ENCODE results near the gene LAMA3.
"Not testable (repeated sequence)": the region's sequence is repeated elsewhere in the genome, so short reads cannot be mapped to it uniquely, and the experiment has no call there.

Gene LAMA3

GRCh38 chr18:23738575-23738974, 49.3 kb downstream of the LAMA3 start:
- H3K27ac ChIP-seq (ENCODE audit: low read depth in 2 of 2, low read length in 2 of 2): no peak overlapping the region
- H3K9ac ChIP-seq (ENCODE audit: low read depth in 1 of 2, low read length in 2 of 2): no peak overlapping the region
- H3K27me3 ChIP-seq (ENCODE audit: control insufficient read depth in 2 of 2, insufficient read depth in 2 of 2, low read length in 2 of 2): no peaks in the 10 kb centered on the region
- H3K4me3 ChIP-seq (ENCODE audit: low read length in 2 of 2): no peak overlapping the region
- peaks cover 2 to 8% of the 10 kb centered on the region in 2 donors for H3K4me1 ChIP-seq (ENCODE audit: control insufficient read depth in 2 of 2, insufficient read depth in 2 of 2, low read length in 2 of 2)
- no peaks in the 10 kb centered on the region for H3K36me3 ChIP-seq (ENCODE audit: control insufficient read depth in 2 of 2, insufficient read depth in 2 of 2, low read length in 2 of 2)
- H3K9me3 ChIP-seq (ENCODE audit: control insufficient read depth in 2 of 2, low read length in 2 of 2): no peaks in the 10 kb centered on the region

- Histone ChIP-seq H3K27ac (ENCODE audit: low read depth in 2 of 2, low read length in 2 of 2) (no peak overlapping the region), H3K9me3 (ENCODE audit: control insufficient read depth in 2 of 2, low read length in 2 of 2) (no peaks in the 10 kb centered on the region), H3K9ac (ENCODE audit: low read depth in 1 of 2, low read length in 2 of 2) (no peak overlapping the region), H3K27me3 (ENCODE audit: control insufficient read depth in 2 of 2, insufficient read depth in 2 of 2, low read length in 2 of 2) (no peaks in the 10 kb centered on the region), H3K36me3 (ENCODE audit: control insufficient read depth in 2 of 2, insufficient read depth in 2 of 2, low read length in 2 of 2) (no peaks in the 10 kb centered on the region), H3K4me3 (ENCODE audit: low read length in 2 of 2) (no peak overlapping the region), H3K4me1 (ENCODE audit: control insufficient read depth in 2 of 2, insufficient read depth in 2 of 2, low read length in 2 of 2) (peaks cover 0 to 5% of the 10 kb centered on the region in 2 donors)
Observed at GRCh38 chr18:23740105-23740830, 51.0 kb downstream of the LAMA3 start.

GRCh38 chr18:23741967-23742366, 52.7 kb downstream of the LAMA3 start:
- not testable (repeated sequence) for H3K27me3 ChIP-seq (ENCODE audit: control insufficient read depth in 2 of 2, insufficient read depth in 2 of 2, low read length in 2 of 2); H3K9ac ChIP-seq (ENCODE audit: low read depth in 1 of 2, low read length in 2 of 2); H3K4me1 ChIP-seq (ENCODE audit: control insufficient read depth in 2 of 2, insufficient read depth in 2 of 2, low read length in 2 of 2); H3K27ac ChIP-seq (ENCODE audit: low read depth in 2 of 2, low read length in 2 of 2); H3K36me3 ChIP-seq (ENCODE audit: control insufficient read depth in 2 of 2, insufficient read depth in 2 of 2, low read length in 2 of 2); H3K9me3 ChIP-seq (ENCODE audit: control insufficient read depth in 2 of 2, low read length in 2 of 2); H3K4me3 ChIP-seq (ENCODE audit: low read length in 2 of 2)

- peaks cover 0 to 2% of the 10 kb centered on the region in 2 donors for H3K4me1 ChIP-seq (ENCODE audit: control insufficient read depth in 2 of 2, insufficient read depth in 2 of 2, low read length in 2 of 2)
- no peak overlapping the region for H3K4me3 ChIP-seq (ENCODE audit: low read length in 2 of 2)
- H3K27me3 ChIP-seq (ENCODE audit: control insufficient read depth in 2 of 2, insufficient read depth in 2 of 2, low read length in 2 of 2): no peaks in the 10 kb centered on the region
- no peaks in the 10 kb centered on the region for H3K36me3 ChIP-seq (ENCODE audit: control insufficient read depth in 2 of 2, insufficient read depth in 2 of 2, low read length in 2 of 2)
- H3K9ac ChIP-seq (ENCODE audit: low read depth in 1 of 2, low read length in 2 of 2): no peak overlapping the region
- H3K9me3 ChIP-seq (ENCODE audit: control insufficient read depth in 2 of 2, low read length in 2 of 2): no peaks in the 10 kb centered on the region
- no peak overlapping the region for H3K27ac ChIP-seq (ENCODE audit: low read depth in 2 of 2, low read length in 2 of 2)
Observed at GRCh38 chr18:23743733-23744333, 54.6 kb downstream of the LAMA3 start.

- Histone ChIP-seq H3K4me3 (ENCODE audit: low read length in 2 of 2) (no peak overlapping the region), H3K36me3 (ENCODE audit: control insufficient read depth in 2 of 2, insufficient read depth in 2 of 2, low read length in 2 of 2) (no peaks in the 10 kb centered on the region), H3K27me3 (ENCODE audit: control insufficient read depth in 2 of 2, insufficient read depth in 2 of 2, low read length in 2 of 2) (no peaks in the 10 kb centered on the region), H3K9me3 (ENCODE audit: control insufficient read depth in 2 of 2, low read length in 2 of 2) (no peaks in the 10 kb centered on the region), H3K9ac (ENCODE audit: low read depth in 1 of 2, low read length in 2 of 2) (no peak overlapping the region), H3K27ac (ENCODE audit: low read depth in 2 of 2, low read length in 2 of 2) (no peak overlapping the region), H3K4me1 (ENCODE audit: control insufficient read depth in 2 of 2, insufficient read depth in 2 of 2, low read length in 2 of 2) (peaks cover 0 to 2% of the 10 kb centered on the region in 2 donors)
Observed at GRCh38 chr18:23745366-23745765, 56.1 kb downstream of the LAMA3 start.

- Histone ChIP-seq H3K27me3 (ENCODE audit: control insufficient read depth in 2 of 2, insufficient read depth in 2 of 2, low read length in 2 of 2) (no peaks in the 10 kb centered on the region), H3K27ac (ENCODE audit: low read depth in 2 of 2, low read length in 2 of 2) (no peak overlapping the region), H3K4me1 (ENCODE audit: control insufficient read depth in 2 of 2, insufficient read depth in 2 of 2, low read length in 2 of 2) (no peaks in the 10 kb centered on the region), H3K36me3 (ENCODE audit: control insufficient read depth in 2 of 2, insufficient read depth in 2 of 2, low read length in 2 of 2) (no peaks in the 10 kb centered on the region), H3K9me3 (ENCODE audit: control insufficient read depth in 2 of 2, low read length in 2 of 2) (no peaks in the 10 kb centered on the region), H3K9ac (ENCODE audit: low read depth in 1 of 2, low read length in 2 of 2) (no peak overlapping the region), H3K4me3 (ENCODE audit: low read length in 2 of 2) (no peak overlapping the region)
Observed at GRCh38 chr18:23746851-23747250, 57.6 kb downstream of the LAMA3 start.

GRCh38 chr18:23752363-23752762, 63.1 kb downstream of the LAMA3 start:
- no peak overlapping the region for H3K9ac ChIP-seq (ENCODE audit: low read depth in 1 of 2, low read length in 2 of 2)
- no peak overlapping the region for H3K27ac ChIP-seq (ENCODE audit: low read depth in 2 of 2, low read length in 2 of 2)
- no peaks in the 10 kb centered on the region for H3K9me3 ChIP-seq (ENCODE audit: control insufficient read depth in 2 of 2, low read length in 2 of 2)

GRCh38 chr18:23752796-23753195, 63.5 kb downstream of the LAMA3 start:
- Histone ChIP-seq H3K27ac (ENCODE audit: low read depth in 2 of 2, low read length in 2 of 2) (no peak overlapping the region), H3K36me3 (ENCODE audit: control insufficient read depth in 2 of 2, insufficient read depth in 2 of 2, low read length in 2 of 2) (no peaks in the 10 kb centered on the region), H3K27me3 (ENCODE audit: control insufficient read depth in 2 of 2, insufficient read depth in 2 of 2, low read length in 2 of 2) (no peaks in the 10 kb centered on the region), H3K4me1 (ENCODE audit: control insufficient read depth in 2 of 2, insufficient read depth in 2 of 2, low read length in 2 of 2) (no peaks in the 10 kb centered on the region), H3K9me3 (ENCODE audit: control insufficient read depth in 2 of 2, low read length in 2 of 2) (no peaks in the 10 kb centered on the region), H3K4me3 (ENCODE audit: low read length in 2 of 2) (no peak overlapping the region), H3K9ac (ENCODE audit: low read depth in 1 of 2, low read length in 2 of 2) (no peak overlapping the region)

More at GRCh38 chr18:23752363-23752762, 63.1 kb downstream of the LAMA3 start:
- no peaks in the 10 kb centered on the region for H3K27me3 ChIP-seq (ENCODE audit: control insufficient read depth in 2 of 2, insufficient read depth in 2 of 2, low read length in 2 of 2)
- H3K36me3 ChIP-seq (ENCODE audit: control insufficient read depth in 2 of 2, insufficient read depth in 2 of 2, low read length in 2 of 2): no peaks in the 10 kb centered on the region
- H3K4me1 ChIP-seq (ENCODE audit: control insufficient read depth in 2 of 2, insufficient read depth in 2 of 2, low read length in 2 of 2): no peaks in the 10 kb centered on the region
- H3K4me3 ChIP-seq (ENCODE audit: low read length in 2 of 2): no peak overlapping the region

- no peaks in the 10 kb centered on the region for H3K4me1 ChIP-seq (ENCODE audit: control insufficient read depth in 2 of 2, insufficient read depth in 2 of 2, low read length in 2 of 2)
- H3K4me3 ChIP-seq (ENCODE audit: low read length in 2 of 2): no peak overlapping the region
Observed at GRCh38 chr18:23756590-23757436, 67.6 kb downstream of the LAMA3 start.

GRCh38 chr18:23757437-23757733, 68.1 kb downstream of the LAMA3 start:
- no peaks in the 10 kb centered on the region for H3K4me1 ChIP-seq (ENCODE audit: control insufficient read depth in 2 of 2, insufficient read depth in 2 of 2, low read length in 2 of 2)
- H3K9ac ChIP-seq (ENCODE audit: low read depth in 1 of 2, low read length in 2 of 2): no peak overlapping the region
- H3K36me3 ChIP-seq (ENCODE audit: control insufficient read depth in 2 of 2, insufficient read depth in 2 of 2, low read length in 2 of 2): no peaks in the 10 kb centered on the region
- H3K9me3 ChIP-seq (ENCODE audit: control insufficient read depth in 2 of 2, low read length in 2 of 2): no peaks in the 10 kb centered on the region
- no peak overlapping the region for H3K27ac ChIP-seq (ENCODE audit: low read depth in 2 of 2, low read length in 2 of 2)
- H3K4me3 ChIP-seq (ENCODE audit: low read length in 2 of 2): no peak overlapping the region
- H3K27me3 ChIP-seq (ENCODE audit: control insufficient read depth in 2 of 2, insufficient read depth in 2 of 2, low read length in 2 of 2): no peaks in the 10 kb centered on the region

More at GRCh38 chr18:23756590-23757436, 67.6 kb downstream of the LAMA3 start:
- no peak overlapping the region for H3K27ac ChIP-seq (ENCODE audit: low read depth in 2 of 2, low read length in 2 of 2)
- no peak overlapping the region for H3K9ac ChIP-seq (ENCODE audit: low read depth in 1 of 2, low read length in 2 of 2)
- no peaks in the 10 kb centered on the region for H3K27me3 ChIP-seq (ENCODE audit: control insufficient read depth in 2 of 2, insufficient read depth in 2 of 2, low read length in 2 of 2)
- no peaks in the 10 kb centered on the region for H3K36me3 ChIP-seq (ENCODE audit: control insufficient read depth in 2 of 2, insufficient read depth in 2 of 2, low read length in 2 of 2)
- H3K9me3 ChIP-seq (ENCODE audit: control insufficient read depth in 2 of 2, low read length in 2 of 2): no peaks in the 10 kb centered on the region
